Measurements from ENCODE around the gene TMA7. TPM values are rescaled to one million over a fixed set of nuclear protein-coding genes. Genes with fewer than 3 reads are reported as not detected.

Gene TMA7
- total and polyA plus RNA-seq, 2 of the 13 experiments (the other 11 are each of a cell fraction or from before 2014, with no cell fraction given) = 100 to 486 TPM

- no peak for ATAC-seq
- no peak overlapping the region for H3K9ac ChIP-seq (ENCODE audit: insufficient read depth, low read depth, low read length)
- H3K9me3 ChIP-seq (ENCODE audit: low read length) = no peaks in the 10 kb centered on the region
- no peak for TF ChIP-seq ZC3H13 (CRISPR knock-in tag; IDR thresholded peaks at IDR 0.05)
- no peak for TF ChIP-seq ZNF546 (CRISPR knock-in tag; conservative IDR thresholded peaks at IDR 0.05)
- ChIA-PET CTCF (ENCODE audit: low intra/inter-chr PET ratio, low total read pairs) (interaction anchor here (0.8 to 5.7 kb wide), 6 partner anchors 14 to 164 kb away, joined by 4 to 117 read pairs (median 20); no protein-coding TSS in a partner anchor), POLR2A (interaction anchor here (1.0 to 2.7 kb wide), 10 partner anchors 8 to 196 kb away, joined by 4 to 59 read pairs (median 10); partner anchors contain the start of genes ATRIP and ZNF589)
- in situ Hi-C loops (cut with HindIII; ENCODE audit: extremely low pct_ligation_motif_present, low pct_unique_long_range_greater_than_20kb) = loop anchor here (5.0 kb wide), 3 partner anchors 35 to 205 kb away; no protein-coding TSS in a partner anchor
- H4K20me1 ChIP-seq (ENCODE audit: insufficient read depth, low read length) = peaks cover 6% of the 10 kb centered on the region
- H3K4me2 ChIP-seq (ENCODE audit: low read depth, low read length) = no peak overlapping the region
- FAIRE-seq = no peak
- no peak overlapping the region for H3K27ac ChIP-seq (ENCODE audit: extremely low read length, insufficient read depth, low read length)
- no peak overlapping the region for H2AFZ ChIP-seq (ENCODE audit: low read length)
- no peaks in the 10 kb centered on the region; a peak in 1 of 5 replicates for H3K27me3 ChIP-seq (ENCODE audit: control insufficient read depth in 1 of 2, insufficient read depth in 2 of 2, low read length in 2 of 2)
- DNase-seq (ENCODE audit: low spot score) = no peak
- BruUV-seq (replicated peaks) = no TSS peak
- H3K4me1 ChIP-seq (ENCODE audit: insufficient read depth, low read length) = peaks cover 72% of the 10 kb centered on the region
- H3K79me2 ChIP-seq (ENCODE audit: insufficient read depth, low read length) = peaks cover 27% of the 10 kb centered on the region
- peaks cover 1 to 8% of the 10 kb centered on the region in 2 experiments; a peak in 3 of 5 replicates for H3K36me3 ChIP-seq (replicated peaks in 1 of 2; ENCODE audit: control insufficient read depth in 1 of 2, insufficient read depth in 2 of 2, low read length in 2 of 2)
- intact Hi-C loops (cut with micrococcal nuclease; ENCODE audit: unreplicated experiment) = loop anchor here (1.0 to 2.0 kb wide), 3 partner anchors 36 to 204 kb away; no protein-coding TSS in a partner anchor
- no peak overlapping the region for H3K4me3 ChIP-seq (replicated peaks in 1 of 3; ENCODE audit: insufficient read depth in 1 of 3, low read depth in 2 of 3, low read length in 3 of 3)
- 86% methylated on average over 7 of the region's 7 CpGs for WGBS (ENCODE audit: low lambda C conversion rate)
Observed at GRCh38 chr3:48436855-48437254, 3.2 kb upstream of the TMA7 start.

- H3K4me2 ChIP-seq (ENCODE audit: low read depth, low read length) = no peak overlapping the region
- 91% methylated on average over 4 of the region's 4 CpGs for WGBS (ENCODE audit: low lambda C conversion rate)
- H3K36me3 ChIP-seq (replicated peaks in 1 of 2; ENCODE audit: control insufficient read depth in 1 of 2, insufficient read depth in 2 of 2, low read length in 2 of 2) = peaks cover 0 to 11% of the 10 kb centered on the region in 2 experiments; a peak in 3 of 5 replicates
- H3K79me2 ChIP-seq (ENCODE audit: insufficient read depth, low read length) = peaks cover 32% of the 10 kb centered on the region
- ChIA-PET CTCF (ENCODE audit: low intra/inter-chr PET ratio, low total read pairs) (no interaction called here), POLR2A (interaction anchor here (1.0 to 2.7 kb wide), 2 partner anchors 9 to 36 kb away, joined by 4 to 14 read pairs; no protein-coding TSS in a partner anchor)
- intact Hi-C loops (cut with micrococcal nuclease; ENCODE audit: unreplicated experiment) (loop anchor here (2.0 kb wide), 1 partner anchor 205 kb away; no protein-coding TSS in a partner anchor), in situ Hi-C loops (cut with HindIII; ENCODE audit: extremely low pct_ligation_motif_present, low pct_unique_long_range_greater_than_20kb) (loop anchor here (5.0 kb wide), 3 partner anchors 36 to 206 kb away; no protein-coding TSS in a partner anchor)
- H3K9me3 ChIP-seq (ENCODE audit: low read length) = no peaks in the 10 kb centered on the region
- H3K27ac ChIP-seq (ENCODE audit: extremely low read length, insufficient read depth, low read length) = no peak overlapping the region
- no TSS peak for BruUV-seq (replicated peaks)
- H3K4me1 ChIP-seq (ENCODE audit: insufficient read depth, low read length) = peaks cover 72% of the 10 kb centered on the region
- no peak overlapping the region for H2AFZ ChIP-seq (ENCODE audit: low read length)
- ATAC-seq = no peak
- H4K20me1 ChIP-seq (ENCODE audit: insufficient read depth, low read length) = peaks cover 7% of the 10 kb centered on the region
- no peak overlapping the region for H3K4me3 ChIP-seq (replicated peaks in 1 of 3; ENCODE audit: insufficient read depth in 1 of 3, low read depth in 2 of 3, low read length in 3 of 3)
- no peak overlapping the region for H3K9ac ChIP-seq (ENCODE audit: insufficient read depth, low read depth, low read length)
- no peak for FAIRE-seq
- no peak for DNase-seq (ENCODE audit: low spot score)
- H3K27me3 ChIP-seq (ENCODE audit: control insufficient read depth in 1 of 2, insufficient read depth in 2 of 2, low read length in 2 of 2) = no peaks in the 10 kb centered on the region; a peak in 1 of 5 replicates
- no peak for TF ChIP-seq ZNF143 (CRISPR knock-in tag; IDR thresholded peaks at IDR 0.05)
- TF ChIP-seq SIX1 (CRISPR knock-in tag; IDR thresholded peaks at IDR 0.05; ENCODE audit: borderline replicate concordance) = no peak
- no peak for TF ChIP-seq KAT2B (IDR thresholded peaks at IDR 0.05; ENCODE audit: borderline replicate concordance, low read depth, low read length)
- no peak for TF ChIP-seq ZNF83 (CRISPR knock-in tag; IDR thresholded peaks at IDR 0.05; ENCODE audit: borderline replicate concordance)
- TF ChIP-seq, protein P1, sequence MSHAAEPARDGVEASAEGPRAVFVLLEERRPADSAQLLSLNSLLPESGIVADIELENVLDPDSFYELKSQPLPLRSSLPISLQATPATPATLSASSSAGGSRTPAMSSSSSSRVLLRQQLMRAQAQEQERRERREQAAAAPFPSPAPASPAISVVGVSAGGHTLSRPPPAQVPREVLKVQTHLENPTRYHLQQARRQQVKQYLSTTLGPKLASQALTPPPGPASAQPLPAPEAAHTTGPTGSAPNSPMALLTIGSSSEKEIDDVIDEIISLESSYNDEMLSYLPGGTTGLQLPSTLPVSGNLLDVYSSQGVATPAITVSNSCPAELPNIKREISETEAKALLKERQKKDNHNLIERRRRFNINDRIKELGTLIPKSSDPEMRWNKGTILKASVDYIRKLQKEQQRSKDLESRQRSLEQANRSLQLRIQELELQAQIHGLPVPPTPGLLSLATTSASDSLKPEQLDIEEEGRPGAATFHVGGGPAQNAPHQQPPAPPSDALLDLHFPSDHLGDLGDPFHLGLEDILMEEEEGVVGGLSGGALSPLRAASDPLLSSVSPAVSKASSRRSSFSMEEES (CRISPR knock-in tag; IDR thresholded peaks at IDR 0.05) = no peak
- TF ChIP-seq ZKSCAN5 (CRISPR knock-in tag; IDR thresholded peaks at IDR 0.05) = no peak
- TF ChIP-seq SOX13 (IDR thresholded peaks at IDR 0.05) = no peak
- no peak for TF ChIP-seq SOX13 (CRISPR knock-in tag; conservative IDR thresholded peaks at IDR 0.05 in 1 of 2, IDR thresholded peaks at IDR 0.05 in 1 of 2)
- TF ChIP-seq ZNF547 (CRISPR knock-in tag; IDR thresholded peaks at IDR 0.05) = no peak
- no peak for TF ChIP-seq ZNF251 (CRISPR knock-in tag; IDR thresholded peaks at IDR 0.05)
- no peak for TF ChIP-seq ZNF781 (CRISPR knock-in tag; IDR thresholded peaks at IDR 0.05; ENCODE audit: borderline replicate concordance, not compliant biosample characterization)
- TF ChIP-seq ZNF768 (CRISPR knock-in tag; IDR thresholded peaks at IDR 0.05) = no peak
- no peak for TF ChIP-seq ZNF850 (CRISPR knock-in tag; conservative IDR thresholded peaks at IDR 0.05)
- no peak for TF ChIP-seq FOXM1 (CRISPR knock-in tag; IDR thresholded peaks at IDR 0.05)
- TF ChIP-seq MXD4 (CRISPR knock-in tag; IDR thresholded peaks at IDR 0.05) = no peak
- no peak for TF ChIP-seq CBX2 (IDR thresholded peaks at IDR 0.05; ENCODE audit: low read depth, low read length)
- no peak for TF ChIP-seq CBX2 (CRISPR knock-in tag; IDR thresholded peaks at IDR 0.05; ENCODE audit: low read depth)
Observed at GRCh38 chr3:48437812-48438211, 2.2 kb upstream of the TMA7 start.
